ENCODE measurements around the gene COA7. TPM values are rescaled to one million over a fixed set of nuclear protein-coding genes. Genes with fewer than 3 reads are reported as not detected.

The COA7 gene
- total and polyA plus RNA-seq, 10 donors = 1.9 to 12.8 (median 7.8) TPM

DNA sequence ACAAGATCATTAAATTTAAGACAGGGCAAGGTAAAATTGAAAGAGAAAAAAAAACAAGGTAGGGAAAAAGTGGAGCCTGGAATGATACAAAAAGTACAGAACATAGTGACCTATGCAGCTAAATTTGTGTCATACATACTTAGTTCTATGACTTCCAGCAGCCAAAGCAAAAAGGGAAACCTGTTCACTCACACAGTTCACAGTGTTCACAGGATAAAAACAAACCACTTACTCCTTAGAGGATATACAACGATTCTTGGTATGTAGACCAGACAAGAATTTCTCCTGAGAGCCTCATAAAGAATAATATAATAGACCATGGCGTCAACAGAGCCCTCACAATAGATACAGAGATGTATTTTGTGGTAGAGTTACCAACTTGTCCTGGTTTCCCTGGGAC is 27.5 kb downstream of the COA7 start:
- peaks cover 0 to 36% (median 5%) of the 10 kb centered on the region in 6 donors for H3K36me3 ChIP-seq
- H3K9me3 ChIP-seq = no peaks in the 10 kb centered on the region
- intact Hi-C loops (cut with DNase I; ENCODE audit: low total_unique reads) = no loop called here
- H3K4me1 ChIP-seq = peaks cover 0 to 14% (median 2%) of the 10 kb centered on the region in 6 donors
- H3K27me3 ChIP-seq (replicated peaks in 1 of 7) = no peaks in the 10 kb centered on the region
- no peak overlapping the region for H3K4me3 ChIP-seq
- WGBS, 5 donors = 82 to 92% (median 85%) methylated on average over 2 of the region's 2 CpGs
- no peak overlapping the region for H3K27ac ChIP-seq
- no peak for DNase-seq
- TF ChIP-seq POLR2AphosphoS5 (IDR thresholded peaks at IDR 0.05) = no peak
- no peak for TF ChIP-seq POLR2A (IDR thresholded peaks at IDR 0.05)
- TF ChIP-seq, protein P1, sequence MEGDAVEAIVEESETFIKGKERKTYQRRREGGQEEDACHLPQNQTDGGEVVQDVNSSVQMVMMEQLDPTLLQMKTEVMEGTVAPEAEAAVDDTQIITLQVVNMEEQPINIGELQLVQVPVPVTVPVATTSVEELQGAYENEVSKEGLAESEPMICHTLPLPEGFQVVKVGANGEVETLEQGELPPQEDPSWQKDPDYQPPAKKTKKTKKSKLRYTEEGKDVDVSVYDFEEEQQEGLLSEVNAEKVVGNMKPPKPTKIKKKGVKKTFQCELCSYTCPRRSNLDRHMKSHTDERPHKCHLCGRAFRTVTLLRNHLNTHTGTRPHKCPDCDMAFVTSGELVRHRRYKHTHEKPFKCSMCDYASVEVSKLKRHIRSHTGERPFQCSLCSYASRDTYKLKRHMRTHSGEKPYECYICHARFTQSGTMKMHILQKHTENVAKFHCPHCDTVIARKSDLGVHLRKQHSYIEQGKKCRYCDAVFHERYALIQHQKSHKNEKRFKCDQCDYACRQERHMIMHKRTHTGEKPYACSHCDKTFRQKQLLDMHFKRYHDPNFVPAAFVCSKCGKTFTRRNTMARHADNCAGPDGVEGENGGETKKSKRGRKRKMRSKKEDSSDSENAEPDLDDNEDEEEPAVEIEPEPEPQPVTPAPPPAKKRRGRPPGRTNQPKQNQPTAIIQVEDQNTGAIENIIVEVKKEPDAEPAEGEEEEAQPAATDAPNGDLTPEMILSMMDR (IDR thresholded peaks at IDR 0.05 in 8 of 11, conservative IDR thresholded peaks at IDR 0.05 in 3 of 11) = no peak

DNA sequence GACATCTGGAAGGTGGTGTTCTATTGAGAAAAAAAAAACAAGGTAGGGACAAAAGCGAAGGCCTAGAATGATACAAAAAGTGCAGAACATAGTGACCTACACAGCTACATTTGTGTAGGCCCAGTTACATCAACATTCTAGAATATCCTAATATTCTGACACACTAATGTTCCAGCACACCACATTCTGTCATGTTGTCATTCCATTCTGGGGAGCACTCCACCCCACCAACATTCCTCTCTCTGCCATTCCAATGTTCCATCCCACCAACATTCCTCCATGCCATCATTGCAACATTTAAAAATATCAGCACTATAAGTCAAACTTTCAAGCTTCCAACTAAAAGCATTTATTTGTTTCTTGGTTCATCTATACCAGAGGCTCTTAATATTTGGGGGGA is 28.5 kb downstream of the COA7 start:
- no peak overlapping the region for H3K4me3 ChIP-seq
- H3K9me3 ChIP-seq = no peaks in the 10 kb centered on the region
- H3K36me3 ChIP-seq = peaks cover 0 to 30% (median 5%) of the 10 kb centered on the region in 6 donors
- H3K27me3 ChIP-seq (replicated peaks in 1 of 7) = no peaks in the 10 kb centered on the region
- TF ChIP-seq, protein P1 (IDR thresholded peaks at IDR 0.05 in 8 of 11, conservative IDR thresholded peaks at IDR 0.05 in 3 of 11) = no peak
- TF ChIP-seq POLR2AphosphoS5 (IDR thresholded peaks at IDR 0.05) (no peak), POLR2A (IDR thresholded peaks at IDR 0.05) (no peak)
- no peak overlapping the region for H3K27ac ChIP-seq
- WGBS, 5 donors = 86 to 95% (median 94%) methylated on average over 1 of the region's 1 CpG
- no peak for DNase-seq
- intact Hi-C loops (cut with DNase I; ENCODE audit: low total_unique reads) = no loop called here
- H3K4me1 ChIP-seq = peaks cover 0 to 18% (median 2%) of the 10 kb centered on the region in 6 donors

DNA sequence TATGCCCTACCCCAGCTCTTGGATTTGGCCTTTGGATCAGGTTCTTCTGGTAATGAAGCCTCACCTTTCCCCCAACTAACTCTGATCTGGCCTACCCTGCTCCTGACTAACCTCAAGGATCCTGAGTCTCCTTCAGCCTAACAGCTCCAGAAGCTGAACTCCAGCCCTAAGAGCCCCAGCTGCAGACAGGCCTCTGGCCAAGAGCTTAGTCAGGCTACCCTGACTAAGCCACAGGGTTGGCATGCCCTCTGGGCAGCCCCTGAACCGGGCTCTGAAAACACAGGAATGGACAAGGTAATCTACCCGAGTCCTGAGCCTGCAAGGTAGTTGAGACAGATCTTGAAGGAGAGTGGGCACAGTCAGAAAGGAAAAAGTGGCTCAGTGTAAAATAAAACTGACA is 29.4 kb downstream of the COA7 start:
- H3K27ac ChIP-seq = no peak overlapping the region
- intact Hi-C loops (cut with DNase I; ENCODE audit: low total_unique reads) = no loop called here
- no peak overlapping the region for H3K4me3 ChIP-seq
- WGBS, 5 donors = 72 to 95% (median 94%) methylated on average over 2 of the region's 2 CpGs
- DNase-seq = no peak
- peaks cover 0 to 30% (median 5%) of the 10 kb centered on the region in 6 donors for H3K36me3 ChIP-seq
- no peak for TF ChIP-seq POLR2AphosphoS5 (IDR thresholded peaks at IDR 0.05)
- TF ChIP-seq, protein P1 (IDR thresholded peaks at IDR 0.05 in 8 of 11, conservative IDR thresholded peaks at IDR 0.05 in 3 of 11) = no peak
- no peak for TF ChIP-seq POLR2A (IDR thresholded peaks at IDR 0.05)
- peaks cover 0 to 18% (median 2%) of the 10 kb centered on the region in 6 donors for H3K4me1 ChIP-seq
- no peaks in the 10 kb centered on the region for H3K27me3 ChIP-seq (replicated peaks in 1 of 7)
- H3K9me3 ChIP-seq = no peaks in the 10 kb centered on the region

DNA sequence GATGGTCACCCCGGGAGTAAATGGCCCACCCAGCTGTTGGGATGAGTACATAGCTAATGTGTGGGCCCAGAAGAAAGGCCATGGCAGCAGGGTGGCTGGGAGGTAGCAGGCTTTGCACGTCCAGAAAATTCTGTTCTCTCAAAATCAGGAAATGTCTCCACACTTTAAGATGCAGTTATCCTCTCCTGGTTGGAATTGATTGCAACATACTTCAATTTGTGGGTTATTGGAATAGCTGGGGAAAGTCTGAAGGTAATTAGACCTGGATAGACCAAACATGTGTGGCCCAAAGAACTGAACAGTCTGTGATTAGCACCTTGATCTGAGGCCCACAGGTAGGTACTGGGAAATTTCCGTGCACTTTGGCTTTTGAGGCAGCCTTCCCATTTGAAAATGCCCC is 30.2 kb downstream of the COA7 start:
- intact Hi-C loops (cut with DNase I; ENCODE audit: low total_unique reads) = no loop called here
- Histone ChIP-seq H3K27me3 (replicated peaks in 1 of 7) (no peaks in the 10 kb centered on the region), H3K4me3 (no peak overlapping the region)

More for the DNA sequence above, 30.2 kb downstream of the COA7 start:
- Histone ChIP-seq H3K9me3 (no peaks in the 10 kb centered on the region), H3K27ac (no peak overlapping the region), H3K36me3 (peaks cover 0 to 24% (median 5%) of the 10 kb centered on the region in 6 donors), H3K4me1 (peaks cover 0 to 18% (median 2%) of the 10 kb centered on the region in 6 donors)
- no peak for DNase-seq
- TF ChIP-seq, protein P1 (IDR thresholded peaks at IDR 0.05 in 8 of 11, conservative IDR thresholded peaks at IDR 0.05 in 3 of 11) = no peak
- TF ChIP-seq POLR2AphosphoS5 (IDR thresholded peaks at IDR 0.05) (no peak), POLR2A (IDR thresholded peaks at IDR 0.05) (no peak)
- 76 to 87% (median 83%) methylated on average over 3 of the region's 3 CpGs for WGBS, 5 donors
